ENCODE results near the gene MLH1.
"Not testable (repeated sequence)": the region's sequence is repeated elsewhere in the genome, so short reads cannot be mapped to it uniquely, and the experiment has no call there.

Gene MLH1

DNA sequence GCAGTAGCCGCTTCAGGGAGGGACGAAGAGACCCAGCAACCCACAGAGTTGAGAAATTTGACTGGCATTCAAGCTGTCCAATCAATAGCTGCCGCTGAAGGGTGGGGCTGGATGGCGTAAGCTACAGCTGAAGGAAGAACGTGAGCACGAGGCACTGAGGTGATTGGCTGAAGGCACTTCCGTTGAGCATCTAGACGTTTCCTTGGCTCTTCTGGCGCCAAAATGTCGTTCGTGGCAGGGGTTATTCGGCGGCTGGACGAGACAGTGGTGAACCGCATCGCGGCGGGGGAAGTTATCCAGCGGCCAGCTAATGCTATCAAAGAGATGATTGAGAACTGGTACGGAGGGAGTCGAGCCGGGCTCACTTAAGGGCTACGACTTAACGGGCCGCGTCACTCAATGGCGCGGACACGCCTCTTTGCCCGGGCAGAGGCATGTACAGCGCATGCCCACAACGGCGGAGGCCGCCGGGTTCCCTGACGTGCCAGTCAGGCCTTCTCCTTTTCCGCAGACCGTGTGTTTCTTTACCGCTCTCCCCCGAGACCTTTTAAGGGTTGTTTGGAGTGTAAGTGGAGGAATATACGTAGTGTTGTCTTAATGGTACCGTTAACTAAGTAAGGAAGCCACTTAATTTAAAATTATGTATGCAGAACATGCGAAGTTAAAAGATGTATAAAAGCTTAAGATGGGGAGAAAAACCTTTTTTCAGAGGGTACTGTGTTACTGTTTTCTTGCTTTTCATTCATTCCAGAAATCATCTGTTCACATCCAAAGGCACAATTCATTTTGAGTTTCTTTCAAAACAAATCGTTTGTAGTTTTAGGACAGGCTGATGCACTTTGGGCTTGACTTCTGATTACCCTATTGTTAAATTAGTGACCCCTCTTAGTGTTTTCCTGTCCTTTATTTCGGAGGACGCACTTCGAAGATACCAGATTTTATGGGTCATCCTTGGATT, at the start of gene MLH1:
TSS of gene MLH1 (plus strand) at position 193 of the 958 bp plus-strand sequence. CDS start at position 223, 30 bp downstream.
- H3K27me3 Mint-ChIP-seq: no peaks in the 10 kb centered on the region
- H3K4me1 Mint-ChIP-seq: peaks cover 27% of the 10 kb centered on the region
- no peak within 1 kb of the TSS for H3K27ac Mint-ChIP-seq (ENCODE audit: low read depth)
- H3K9me3 Mint-ChIP-seq: no peaks in the 10 kb centered on the region
- peaks cover 41% of the 10 kb centered on the region for H3K36me3 Mint-ChIP-seq (ENCODE audit: insufficient read depth)
- DNase-seq (ENCODE audit: low spot score in 2 of 2) (peak; percentile 97 to 99), ATAC-seq (replicated peaks; ENCODE audit: extremely low read depth, poor library complexity, severe bottlenecking) (peak; percentile 87)
- H3K4me3 Mint-ChIP-seq: no peak within 1 kb of the TSS

GRCh38 chr3:36943601-36944000, 49.7 kb upstream of the MLH1 start:
- H3K36me3 Mint-ChIP-seq (ENCODE audit: insufficient read depth): peaks cover 3% of the 10 kb centered on the region

DNA sequence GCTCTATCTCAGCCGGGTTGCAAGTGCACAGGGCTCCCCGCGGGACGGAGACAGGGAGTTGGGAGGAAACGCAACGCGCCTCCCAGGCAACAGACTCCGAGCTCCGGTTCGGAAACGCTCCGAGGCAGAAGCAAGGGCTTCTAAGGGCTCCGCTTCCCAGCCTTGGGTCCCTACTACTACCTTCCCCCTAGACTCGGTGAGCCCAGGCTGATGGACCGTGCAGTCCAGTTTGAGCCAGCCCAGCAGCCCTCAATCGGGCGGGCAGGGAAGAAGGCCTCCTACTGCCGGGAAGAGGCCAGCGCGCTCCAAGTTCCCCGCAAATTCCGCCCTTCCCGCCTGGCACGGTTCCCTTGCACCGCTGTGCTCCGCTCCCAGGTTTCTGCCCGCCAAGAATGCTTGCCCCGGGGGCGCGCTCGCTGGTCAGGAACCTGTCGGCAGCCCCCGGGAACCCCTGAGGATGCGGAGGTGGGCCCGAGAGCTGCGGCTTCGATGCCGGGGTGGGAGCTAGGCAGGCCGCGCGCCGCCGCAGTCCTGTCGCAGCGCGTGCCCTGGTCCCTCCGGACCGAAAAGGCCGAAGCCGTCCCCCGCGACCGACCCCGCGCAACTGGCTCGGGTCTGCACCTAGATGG, 49.2 kb upstream of the MLH1 start:
- H3K27ac Mint-ChIP-seq (ENCODE audit: low read depth): peak overlapping the region; percentile 46
- peaks cover 20% of the 10 kb centered on the region for H3K4me1 Mint-ChIP-seq
- DNase-seq (ENCODE audit: low spot score in 2 of 2) (peak in 1 of 2 donors; percentile 21), ATAC-seq (replicated peaks; ENCODE audit: extremely low read depth, poor library complexity, severe bottlenecking) (peak; percentile 18)
- peaks cover 2% of the 10 kb centered on the region for H3K36me3 Mint-ChIP-seq (ENCODE audit: insufficient read depth)
- no peaks in the 10 kb centered on the region for H3K27me3 Mint-ChIP-seq
- peaks cover 5% of the 10 kb centered on the region for H3K9me3 Mint-ChIP-seq
- peak overlapping the region; percentile 75 for H3K4me3 Mint-ChIP-seq

More at GRCh38 chr3:36943601-36944000, 49.7 kb upstream of the MLH1 start:
- H3K4me1 Mint-ChIP-seq: peaks cover 22% of the 10 kb centered on the region
- no peak for DNase-seq (ENCODE audit: low spot score in 2 of 2)
- peak overlapping the region; percentile 46 for H3K27ac Mint-ChIP-seq (ENCODE audit: low read depth)
- H3K4me3 Mint-ChIP-seq: peak overlapping the region; percentile 75
- H3K9me3 Mint-ChIP-seq: peaks cover 5% of the 10 kb centered on the region
- no peak for ATAC-seq (replicated peaks; ENCODE audit: extremely low read depth, poor library complexity, severe bottlenecking)
- H3K27me3 Mint-ChIP-seq: no peaks in the 10 kb centered on the region

DNA sequence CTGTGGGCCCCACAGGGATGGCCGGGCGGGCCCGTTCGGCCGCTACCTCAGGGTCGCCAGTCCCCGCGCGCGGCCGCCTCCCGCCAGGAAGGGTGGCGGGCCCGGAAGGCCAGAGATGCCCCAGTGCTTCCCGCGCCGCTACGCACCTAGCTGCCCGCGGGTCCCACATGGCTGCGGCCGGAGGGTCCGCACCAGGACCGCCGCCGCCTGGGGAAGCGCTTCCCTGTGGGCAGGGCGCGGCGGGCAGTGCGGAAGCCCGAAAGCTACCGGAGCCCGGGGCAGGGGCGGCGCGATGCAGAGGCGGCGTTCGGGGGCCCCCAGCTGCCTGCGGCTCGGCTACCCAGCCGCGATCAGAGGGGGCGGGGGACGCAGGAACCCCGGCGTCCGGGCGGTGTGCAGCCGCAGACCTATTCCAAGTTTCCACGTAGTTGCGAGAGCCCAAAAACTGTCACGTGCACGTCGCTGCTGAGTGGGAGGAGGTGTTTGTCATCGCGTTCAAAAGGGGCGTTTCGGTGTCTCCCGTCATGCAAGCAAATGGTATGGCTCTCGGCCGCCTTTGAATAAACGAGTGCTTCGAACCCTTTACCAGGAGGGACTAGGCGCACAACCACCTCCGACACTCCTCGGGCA, 48.6 kb upstream of the MLH1 start, which contains the start of gene TRANK1:
TSS of gene TRANK1 (minus strand) at position 414 of the 630 bp plus-strand sequence. CDS start at position 169, 245 bp downstream.
- Mint-ChIP-seq H3K4me3 (peak within 1 kb of the TSS; percentile 75), H3K4me1 (peaks cover 16% of the 10 kb centered on the region), H3K9me3 (peaks cover 5% of the 10 kb centered on the region), H3K27me3 (no peaks in the 10 kb centered on the region), H3K36me3 (ENCODE audit: insufficient read depth) (peaks cover 2% of the 10 kb centered on the region), H3K27ac (ENCODE audit: low read depth) (peak within 1 kb of the TSS; percentile 51)
- ATAC-seq (replicated peaks; ENCODE audit: extremely low read depth, poor library complexity, severe bottlenecking): peak; percentile 93
- DNase-seq (ENCODE audit: low spot score in 2 of 2): peak; percentile 66 to 80

DNA sequence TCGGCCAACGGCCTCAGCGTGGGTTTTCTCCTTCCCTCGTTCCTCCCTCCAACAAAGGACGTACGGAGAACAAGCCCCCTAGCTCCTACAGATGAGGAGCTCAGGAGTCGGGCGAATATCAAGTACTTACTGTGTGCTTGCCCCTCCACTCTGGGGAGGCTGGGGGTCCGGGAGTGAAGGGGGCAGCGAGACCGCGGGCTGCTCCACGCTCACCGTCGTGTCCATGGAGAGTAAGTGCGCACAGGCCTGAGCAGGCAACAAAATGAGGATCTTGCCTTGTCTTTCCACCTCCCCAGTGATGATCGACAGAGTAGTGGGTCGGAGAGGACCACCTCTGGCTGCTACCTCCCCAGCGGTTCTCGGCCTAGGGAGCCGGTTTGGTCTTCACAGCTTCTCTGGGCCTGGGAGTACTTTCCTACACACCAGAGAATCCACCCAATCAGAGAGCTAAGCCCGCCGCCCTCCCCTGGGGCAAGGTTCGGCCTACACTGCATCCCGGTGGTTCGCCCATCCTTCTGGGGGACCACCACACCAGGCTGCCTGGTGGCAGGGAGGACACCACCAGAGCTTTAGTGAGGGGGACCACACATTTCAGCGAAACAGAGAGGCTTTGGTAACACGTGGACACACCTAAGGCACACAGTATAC, 47.9 kb upstream of the MLH1 start:
- no peaks in the 10 kb centered on the region for H3K27me3 Mint-ChIP-seq
- peaks cover 2% of the 10 kb centered on the region for H3K36me3 Mint-ChIP-seq (ENCODE audit: insufficient read depth)
- peak overlapping the region; percentile 51 for H3K27ac Mint-ChIP-seq (ENCODE audit: low read depth)
- ATAC-seq (replicated peaks; ENCODE audit: extremely low read depth, poor library complexity, severe bottlenecking): no peak
- peaks cover 16% of the 10 kb centered on the region for H3K4me1 Mint-ChIP-seq
- H3K4me3 Mint-ChIP-seq: peak overlapping the region; percentile 75
- H3K9me3 Mint-ChIP-seq: peaks cover 5% of the 10 kb centered on the region
- DNase-seq (ENCODE audit: low spot score in 2 of 2): no peak

DNA sequence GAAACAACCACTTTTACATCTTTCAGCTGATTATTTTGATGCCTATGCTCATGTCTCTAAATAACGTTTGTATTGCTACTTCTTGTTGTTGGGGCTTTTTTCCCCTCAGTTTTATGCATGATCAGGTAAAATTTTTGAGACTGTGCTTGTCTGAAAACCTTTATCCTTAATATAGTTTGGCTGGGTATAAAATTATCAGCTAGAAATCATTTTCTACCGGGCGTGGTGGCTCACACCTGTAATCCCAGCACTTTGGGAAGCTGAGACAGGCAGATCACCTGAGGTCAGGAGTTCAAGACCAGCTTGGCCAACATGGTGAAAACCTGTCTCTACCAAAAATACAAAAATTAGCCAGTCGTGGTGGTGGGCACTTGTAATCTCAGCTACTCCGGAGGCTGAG, 45.5 kb upstream of the MLH1 start:
- ATAC-seq (replicated peaks; ENCODE audit: extremely low read depth, poor library complexity, severe bottlenecking); H3K9me3 Mint-ChIP-seq; H3K27ac Mint-ChIP-seq (ENCODE audit: low read depth); DNase-seq (ENCODE audit: low spot score in 2 of 2); H3K4me3 Mint-ChIP-seq; H3K36me3 Mint-ChIP-seq (ENCODE audit: insufficient read depth); H3K27me3 Mint-ChIP-seq; H3K4me1 Mint-ChIP-seq: not testable (repeated sequence)

GRCh38 chr3:36954452-36955134, 38.7 kb upstream of the MLH1 start:
- no peak overlapping the region for H3K27ac Mint-ChIP-seq (ENCODE audit: low read depth)
- DNase-seq (ENCODE audit: low spot score in 2 of 2) (no peak), ATAC-seq (replicated peaks; ENCODE audit: extremely low read depth, poor library complexity, severe bottlenecking) (no peak)
- H3K36me3 Mint-ChIP-seq (ENCODE audit: insufficient read depth): no peaks in the 10 kb centered on the region
- no peak overlapping the region for H3K4me3 Mint-ChIP-seq
- no peaks in the 10 kb centered on the region for H3K27me3 Mint-ChIP-seq
- peaks cover 12% of the 10 kb centered on the region for H3K4me1 Mint-ChIP-seq
- H3K9me3 Mint-ChIP-seq: no peaks in the 10 kb centered on the region

DNA sequence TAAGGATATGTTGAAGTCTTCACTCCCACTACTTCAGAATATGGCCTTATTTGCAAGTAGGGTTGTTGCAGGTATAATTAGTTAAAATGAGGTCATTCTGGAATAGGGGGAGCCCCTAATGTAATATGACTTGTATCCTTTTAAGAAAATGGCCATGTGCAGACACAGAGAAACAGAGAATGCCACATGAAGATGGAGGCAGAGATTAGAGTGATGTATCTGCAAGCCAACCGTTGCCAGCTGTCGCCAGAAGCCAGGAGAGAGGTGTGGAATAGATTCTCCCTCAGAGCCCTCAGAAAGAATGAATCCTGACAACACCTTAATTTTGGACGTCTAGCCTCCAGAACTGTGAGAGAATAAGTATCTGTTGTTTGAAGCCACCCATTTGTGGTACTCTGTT, 37.2 kb upstream of the MLH1 start:
- H3K27ac Mint-ChIP-seq (ENCODE audit: low read depth): no peak overlapping the region
- H3K9me3 Mint-ChIP-seq: no peaks in the 10 kb centered on the region
- no peaks in the 10 kb centered on the region for H3K27me3 Mint-ChIP-seq
- no peak for ATAC-seq (replicated peaks; ENCODE audit: extremely low read depth, poor library complexity, severe bottlenecking)
- peaks cover 12% of the 10 kb centered on the region for H3K4me1 Mint-ChIP-seq
- no peaks in the 10 kb centered on the region for H3K36me3 Mint-ChIP-seq (ENCODE audit: insufficient read depth)
- DNase-seq (ENCODE audit: low spot score in 2 of 2): no peak
- H3K4me3 Mint-ChIP-seq: no peak overlapping the region

- no peaks in the 10 kb centered on the region for H3K9me3 Mint-ChIP-seq
- H3K4me3 Mint-ChIP-seq: no peak overlapping the region
- DNase-seq (ENCODE audit: low spot score in 2 of 2) (no peak), ATAC-seq (replicated peaks; ENCODE audit: extremely low read depth, poor library complexity, severe bottlenecking) (no peak)
- H3K27me3 Mint-ChIP-seq: no peaks in the 10 kb centered on the region
- no peak overlapping the region for H3K27ac Mint-ChIP-seq (ENCODE audit: low read depth)
- peaks cover 12% of the 10 kb centered on the region for H3K4me1 Mint-ChIP-seq
- H3K36me3 Mint-ChIP-seq (ENCODE audit: insufficient read depth): no peaks in the 10 kb centered on the region
Measured at GRCh38 chr3:36957063-36957462, 36.3 kb upstream of the MLH1 start.

- Mint-ChIP-seq H3K27ac (ENCODE audit: low read depth) (peak overlapping the region; percentile 43), H3K36me3 (ENCODE audit: insufficient read depth) (no peaks in the 10 kb centered on the region), H3K4me1 (peaks cover 12% of the 10 kb centered on the region), H3K27me3 (no peaks in the 10 kb centered on the region), H3K9me3 (no peaks in the 10 kb centered on the region), H3K4me3 (peak overlapping the region; percentile 25)
- DNase-seq (ENCODE audit: low spot score in 2 of 2) (no peak), ATAC-seq (replicated peaks; ENCODE audit: extremely low read depth, poor library complexity, severe bottlenecking) (no peak)
Measured at GRCh38 chr3:36957862-36958686, 35.2 kb upstream of the MLH1 start.

DNA sequence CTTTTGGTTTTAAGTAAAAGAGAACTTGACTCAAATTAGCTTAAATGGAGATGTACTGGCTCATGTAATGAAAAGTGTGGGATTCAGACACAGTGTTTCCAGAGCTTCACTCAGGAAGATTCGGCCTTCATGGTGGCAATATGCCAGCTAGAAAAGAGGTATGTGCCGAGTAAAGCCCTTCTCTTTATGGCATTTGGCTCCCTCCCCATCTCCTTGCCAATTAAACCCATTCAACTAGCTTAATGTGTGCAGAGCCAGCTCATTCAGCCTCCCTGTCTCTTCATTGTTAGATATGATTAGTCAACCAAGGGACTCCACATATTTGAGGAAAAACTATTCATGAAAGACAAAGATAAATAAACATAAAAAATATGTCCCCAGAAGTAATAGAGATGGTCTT, 33.5 kb upstream of the MLH1 start:
- no peak for ATAC-seq (replicated peaks; ENCODE audit: extremely low read depth, poor library complexity, severe bottlenecking)

More for the DNA sequence above, 33.5 kb upstream of the MLH1 start:
- H3K27me3 Mint-ChIP-seq: no peaks in the 10 kb centered on the region
- H3K36me3 Mint-ChIP-seq (ENCODE audit: insufficient read depth): no peaks in the 10 kb centered on the region
- H3K27ac Mint-ChIP-seq (ENCODE audit: low read depth): no peak overlapping the region
- DNase-seq (ENCODE audit: low spot score in 2 of 2): no peak
- H3K4me3 Mint-ChIP-seq: no peak overlapping the region
- H3K9me3 Mint-ChIP-seq: no peaks in the 10 kb centered on the region
- peaks cover 12% of the 10 kb centered on the region for H3K4me1 Mint-ChIP-seq
